ENCODE data around the gene COMT.

The COMT gene

GRCh38 chr22:19984201-19984753 is 42.7 kb downstream of the COMT start:
- no peak for DNase-seq

- DNase-seq: no peak
Observed at GRCh38 chr22:19984851-19985811, 43.6 kb downstream of the COMT start.

- no peak for DNase-seq
Observed at GRCh38 chr22:19986011-19986409, 44.4 kb downstream of the COMT start.

GRCh38 chr22:19986410-19987341 is 45.1 kb downstream of the COMT start:
- DNase-seq: peak; percentile 81

DNA sequence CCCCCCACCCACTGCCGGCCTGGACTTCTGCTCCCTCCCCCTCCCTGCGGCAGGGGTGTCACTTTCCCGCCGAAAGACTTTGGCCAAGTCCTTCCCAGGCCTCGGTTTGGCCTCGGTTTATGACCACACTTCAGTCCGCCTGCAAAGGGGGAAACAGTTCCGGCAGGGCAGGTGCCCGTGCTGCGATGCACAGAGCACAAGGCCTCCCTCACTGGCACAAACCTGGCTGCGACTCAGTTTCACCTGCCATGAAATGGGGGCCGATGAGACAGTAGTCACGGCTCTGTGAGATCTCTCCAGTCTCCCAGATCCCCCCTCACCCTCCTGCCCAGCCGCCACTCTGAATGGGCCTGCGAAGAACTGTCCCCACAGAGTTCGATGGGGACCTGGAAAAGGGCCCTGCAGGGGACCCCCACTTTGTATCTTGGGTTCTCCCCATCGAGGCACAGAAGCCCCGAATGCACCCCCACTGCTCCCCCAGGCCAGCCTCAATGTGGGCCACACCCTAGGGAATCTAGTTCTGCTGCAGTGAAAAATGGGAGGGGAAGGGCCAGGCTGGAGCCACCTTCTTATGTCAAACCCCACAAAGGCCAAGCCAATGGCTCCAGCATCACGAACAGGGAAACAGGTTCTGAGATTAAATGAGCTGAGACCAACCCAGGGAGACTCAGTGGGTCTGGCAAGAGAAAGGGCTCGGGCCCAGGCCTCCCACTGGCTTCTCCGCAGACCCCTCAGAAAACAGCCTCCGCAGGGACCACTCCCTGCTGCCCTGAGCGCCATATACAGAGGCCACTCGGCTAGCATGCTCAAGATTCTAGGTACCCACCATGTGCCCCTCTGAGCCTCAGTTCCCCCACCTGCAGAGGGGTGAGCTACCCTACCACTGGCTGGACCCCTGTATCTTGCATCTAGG is 46.1 kb downstream of the COMT start:
- DNase-seq: no peak

DNA sequence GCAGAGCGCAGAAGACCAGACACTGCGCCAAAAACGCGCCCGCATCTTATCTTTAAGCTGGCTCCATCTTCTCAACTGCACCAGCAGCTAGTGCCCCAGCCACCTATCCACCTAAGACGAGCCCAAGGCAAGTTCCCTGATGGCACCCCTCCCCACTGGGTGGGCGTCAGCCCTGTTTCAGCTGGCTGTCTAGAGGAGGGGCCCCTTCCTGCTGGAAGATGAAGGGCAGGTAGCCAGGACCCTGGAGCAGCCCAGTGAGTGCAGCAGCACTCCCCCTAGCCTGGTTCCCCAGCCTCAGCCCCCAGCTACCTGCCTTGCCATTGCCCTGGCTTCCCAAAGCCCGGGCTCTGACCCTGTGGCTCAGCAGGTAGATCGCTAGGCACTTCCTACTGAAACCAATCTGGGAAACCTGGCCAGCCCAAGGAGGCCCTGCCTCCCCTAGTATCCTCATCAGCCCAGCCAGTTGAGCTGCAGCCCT is 46.8 kb downstream of the COMT start:
- no peak for DNase-seq

GRCh38 chr22:19988965-19989724 is 47.6 kb downstream of the COMT start:
- no peak for DNase-seq

DNA sequence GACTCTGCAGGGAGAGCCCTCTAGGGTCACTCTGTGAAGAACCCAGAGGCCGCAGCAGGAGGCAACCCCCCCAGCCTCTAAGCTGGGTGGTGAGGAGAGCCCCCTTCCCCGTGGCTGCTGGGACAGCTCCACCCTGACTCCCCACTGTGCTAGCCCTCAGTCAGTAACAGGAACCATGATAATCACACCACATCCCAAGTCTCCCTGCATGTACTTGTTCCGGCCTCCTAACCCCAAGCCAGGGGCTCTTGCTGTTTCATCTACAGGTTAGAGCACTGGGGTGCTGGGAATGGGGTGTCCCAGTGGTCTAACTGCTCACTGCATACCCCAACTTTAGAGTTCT is 48.1 kb downstream of the COMT start:
- no peak for DNase-seq

DNA sequence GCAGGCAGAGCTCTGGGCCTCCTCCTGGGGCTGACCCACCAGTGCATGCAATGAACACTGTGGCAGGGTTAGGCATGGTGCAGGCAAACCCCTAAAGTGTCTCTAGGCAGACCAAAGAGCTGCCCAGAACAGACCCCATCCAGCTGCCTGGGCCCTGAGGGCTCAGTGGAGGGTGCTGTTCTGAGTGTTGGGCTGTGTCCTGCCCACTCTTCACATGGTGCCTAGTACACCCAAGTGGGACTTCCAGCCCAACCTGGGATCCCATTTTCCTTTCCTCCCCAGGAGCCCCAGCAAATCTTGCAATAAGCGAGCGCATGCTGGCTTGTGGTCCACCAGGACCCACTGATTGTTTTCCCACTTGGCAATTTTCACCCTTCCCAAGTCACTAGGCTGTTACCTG is 48.6 kb downstream of the COMT start:
- DNase-seq: no peak

- no peak for DNase-seq
Observed at GRCh38 chr22:19990609-19991394, 49.2 kb downstream of the COMT start.

- no peak for DNase-seq
Observed at GRCh38 chr22:19991395-19991644, 49.7 kb downstream of the COMT start.

GRCh38 chr22:19991645-19992451 is 50.3 kb downstream of the COMT start:
- no peak for DNase-seq

- DNase-seq: no peak
Observed at GRCh38 chr22:19992481-19992911, 50.9 kb downstream of the COMT start.

DNA sequence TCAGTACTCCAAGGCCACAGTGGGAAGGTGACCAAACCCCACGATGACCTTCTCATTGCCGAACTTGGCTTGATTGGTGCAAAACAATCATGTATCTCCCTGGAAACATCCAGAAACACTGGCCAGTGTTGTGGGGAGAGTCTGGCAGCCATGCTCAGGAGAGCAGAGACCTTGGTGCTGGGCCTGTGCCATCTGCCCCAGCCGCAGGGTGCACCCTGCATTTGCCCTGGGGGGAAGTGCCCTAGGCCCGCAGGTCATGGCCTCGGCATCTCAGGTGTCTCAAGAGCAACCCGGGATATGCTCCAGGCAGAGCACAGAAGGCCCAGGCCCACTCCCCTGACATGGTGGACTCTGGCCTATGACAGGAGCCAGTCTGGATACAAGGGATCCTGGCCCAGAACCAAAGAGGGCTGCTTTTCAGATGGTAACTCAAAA is 51.4 kb downstream of the COMT start:
- no peak for DNase-seq

DNA sequence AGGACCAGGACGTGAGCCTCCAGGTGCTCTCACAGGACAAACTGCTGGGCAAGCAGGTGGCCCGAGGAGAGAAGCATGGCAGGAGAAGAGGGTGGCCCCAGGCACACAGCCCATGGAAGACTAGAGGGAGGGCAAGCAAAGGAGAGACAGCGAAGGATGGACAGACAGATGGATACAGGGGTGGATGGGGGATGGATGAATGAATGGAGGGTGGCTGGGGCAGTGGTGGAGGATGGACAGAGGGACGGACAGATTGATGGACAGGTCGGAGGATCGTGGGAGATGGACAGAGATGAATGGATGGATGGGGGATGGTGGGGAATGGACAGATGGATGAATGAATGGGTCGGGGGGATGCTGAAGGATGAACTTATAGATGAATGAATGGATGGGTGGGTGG is 52.4 kb downstream of the COMT start:
- DNase-seq: no peak

DNA sequence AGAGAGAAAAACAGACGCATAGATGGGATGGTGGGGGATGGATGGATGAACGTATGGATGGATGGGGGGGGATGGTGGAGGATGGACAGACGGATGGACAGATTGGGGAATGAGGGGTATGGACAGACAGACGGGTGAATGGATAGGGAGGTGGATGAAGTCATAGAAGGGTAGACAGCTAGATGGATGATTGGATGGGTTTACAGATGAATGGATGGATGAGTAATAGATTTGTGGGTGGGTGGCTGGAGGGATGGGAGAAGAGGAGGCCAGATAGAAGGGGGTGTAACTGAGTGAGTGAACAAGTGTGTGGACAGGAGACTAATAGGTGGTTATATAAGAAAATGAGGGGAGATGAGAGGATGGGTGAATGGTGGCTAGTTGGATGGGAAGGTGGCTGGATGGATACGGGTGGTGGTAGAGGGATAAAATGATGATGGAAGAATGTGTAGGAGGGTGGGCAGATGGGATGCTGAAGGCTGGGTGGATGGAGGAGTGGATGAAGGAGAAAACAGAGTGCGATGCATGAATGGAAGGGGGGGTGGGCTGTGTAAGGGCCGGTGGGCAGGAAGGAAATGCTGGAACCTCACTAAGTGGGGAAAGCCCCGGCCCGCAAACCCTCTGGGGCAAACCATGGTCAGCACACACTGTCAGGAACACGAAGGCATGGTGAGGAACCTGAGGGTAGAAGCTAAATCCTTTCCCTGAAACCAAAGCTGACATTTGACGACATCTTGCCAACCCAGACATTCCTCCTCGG is 53.5 kb downstream of the COMT start:
- no peak for DNase-seq

- DNase-seq: no peak
Observed at GRCh38 chr22:19995611-19996339, 54.2 kb downstream of the COMT start.

- DNase-seq: no peak
Observed at GRCh38 chr22:19996694-19997384, 55.3 kb downstream of the COMT start.
